Neutrophil (primary cell): Measurements from ENCODE around the gene ZBTB12.

Experiments used
- H3K27ac ChIP-seq: fragments of 200-600 bp; sonication (generic); 2 replicates; pipeline ENCODE4 v1.5.1; 2016; ENCODE audit warnings: mild to moderate bottlenecking, moderate library complexity
- H3K27me3 ChIP-seq: fragments of 200-600 bp; sonication (generic); 2 replicates; pipeline ENCODE4 v1.6.0; 2016; ENCODE audit warnings: mild to moderate bottlenecking
- H3K36me3 ChIP-seq: fragments of 200-600 bp; sonication (generic); 2 replicates; pipeline ENCODE4 v1.5.1; 2017
- H3K4me1 ChIP-seq, 2 experiments: fragments of 200-600 bp in 1 of 2; sonication (generic) in 1 of 2; 1 replicate in 1 of 2; 2 replicates in 1 of 2; pipeline versions ENCODE4 v1.5.1 to v1.6.1; 2013 to 2016; ENCODE audit warnings: low read depth in 1 of 2, low read length in 1 of 2, mild to moderate bottlenecking in 1 of 2, moderate library complexity in 1 of 2; ENCODE audit not compliant: control insufficient read depth in 1 of 2, insufficient read depth in 1 of 2
- H3K4me3 ChIP-seq, 2 experiments: fragments of 200-600 bp in 1 of 2; sonication (generic) in 1 of 2; 1 replicate in 1 of 2; 2 replicates in 1 of 2; pipeline ENCODE4 v1.5.1; 2013 to 2016; ENCODE audit warnings: low read depth in 1 of 2, low read length in 1 of 2, mild to moderate bottlenecking in 1 of 2, moderate library complexity in 1 of 2
- H3K9me3 ChIP-seq: fragments of 200-600 bp; sonication (generic); 2 replicates; pipeline ENCODE4 v1.5.1; 2016
- TF ChIP-seq, protein P1 (sequence below): fragments of 200-600 bp; sonication (generic); IDR thresholded peaks from 2 replicates; pipeline ENCODE4 v1.5.1; 2016; ENCODE audit warnings: antibody characterized with exemption

The ZBTB12 gene

DNA sequence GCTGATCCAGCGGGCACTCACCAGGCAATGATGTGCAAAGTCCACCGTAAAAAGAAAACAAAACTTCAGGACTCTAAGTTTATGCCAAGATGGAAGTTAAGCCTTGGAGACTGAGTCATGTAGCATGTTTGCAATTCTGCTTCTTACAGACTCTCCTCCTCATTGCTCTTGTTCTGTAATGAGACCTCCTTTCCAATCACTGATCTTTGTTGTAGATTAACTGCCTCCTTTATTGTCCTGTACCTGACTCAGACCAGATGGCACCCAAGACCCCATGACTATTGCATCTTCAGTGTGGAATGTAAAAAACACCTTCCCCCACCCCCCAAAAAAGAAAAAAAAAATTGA, 50.4 kb downstream of the ZBTB12 start:
- no peak overlapping the region for H3K4me3 ChIP-seq
- H3K27ac ChIP-seq = no peak overlapping the region
- TF ChIP-seq, protein P1, sequence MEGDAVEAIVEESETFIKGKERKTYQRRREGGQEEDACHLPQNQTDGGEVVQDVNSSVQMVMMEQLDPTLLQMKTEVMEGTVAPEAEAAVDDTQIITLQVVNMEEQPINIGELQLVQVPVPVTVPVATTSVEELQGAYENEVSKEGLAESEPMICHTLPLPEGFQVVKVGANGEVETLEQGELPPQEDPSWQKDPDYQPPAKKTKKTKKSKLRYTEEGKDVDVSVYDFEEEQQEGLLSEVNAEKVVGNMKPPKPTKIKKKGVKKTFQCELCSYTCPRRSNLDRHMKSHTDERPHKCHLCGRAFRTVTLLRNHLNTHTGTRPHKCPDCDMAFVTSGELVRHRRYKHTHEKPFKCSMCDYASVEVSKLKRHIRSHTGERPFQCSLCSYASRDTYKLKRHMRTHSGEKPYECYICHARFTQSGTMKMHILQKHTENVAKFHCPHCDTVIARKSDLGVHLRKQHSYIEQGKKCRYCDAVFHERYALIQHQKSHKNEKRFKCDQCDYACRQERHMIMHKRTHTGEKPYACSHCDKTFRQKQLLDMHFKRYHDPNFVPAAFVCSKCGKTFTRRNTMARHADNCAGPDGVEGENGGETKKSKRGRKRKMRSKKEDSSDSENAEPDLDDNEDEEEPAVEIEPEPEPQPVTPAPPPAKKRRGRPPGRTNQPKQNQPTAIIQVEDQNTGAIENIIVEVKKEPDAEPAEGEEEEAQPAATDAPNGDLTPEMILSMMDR = no peak
- H3K9me3 ChIP-seq = no peaks in the 10 kb centered on the region
- H3K4me1 ChIP-seq = no peaks in the 10 kb centered on the region
- H3K36me3 ChIP-seq = no peaks in the 10 kb centered on the region
- H3K27me3 ChIP-seq = no peaks in the 10 kb centered on the region

DNA sequence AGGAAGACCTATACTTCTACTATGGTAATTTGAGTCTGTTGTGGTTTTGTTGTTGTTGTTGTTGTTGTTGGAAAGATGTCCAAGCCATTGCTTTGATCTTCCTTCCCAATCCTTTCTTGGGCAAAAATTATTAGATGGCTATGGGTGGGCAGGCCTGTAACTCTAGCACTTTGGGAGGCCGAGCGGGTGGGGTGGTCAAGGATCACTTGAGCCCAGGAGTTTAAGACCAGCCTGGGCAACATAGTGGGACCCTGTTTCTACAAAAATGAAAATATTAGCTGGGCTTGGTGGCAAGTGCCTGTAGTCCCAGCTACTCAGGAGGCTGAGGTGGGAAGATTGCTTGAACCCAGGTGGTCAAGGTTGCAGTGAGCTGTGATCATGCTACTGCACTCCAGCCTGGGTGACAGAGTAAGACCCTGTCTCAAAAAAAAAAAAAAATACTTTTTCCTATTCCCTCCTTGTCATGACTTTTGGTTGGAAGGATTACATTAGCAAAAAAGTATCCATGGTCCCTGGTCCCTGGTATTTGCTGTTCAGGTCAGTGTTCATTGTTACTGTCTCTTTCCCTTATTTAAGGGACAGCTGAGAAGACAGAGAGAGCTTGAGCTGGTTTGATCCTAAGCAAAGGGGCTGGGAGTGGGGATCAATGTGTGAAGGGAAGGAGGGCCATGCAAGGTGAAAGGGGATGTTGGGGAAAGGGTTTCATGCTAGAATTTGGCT, 51.0 kb downstream of the ZBTB12 start:
- no peaks in the 10 kb centered on the region for H3K36me3 ChIP-seq
- H3K4me1 ChIP-seq = no peaks in the 10 kb centered on the region
- no peaks in the 10 kb centered on the region for H3K27me3 ChIP-seq
- TF ChIP-seq, protein P1 = no peak
- H3K4me3 ChIP-seq = no peak overlapping the region
- no peak overlapping the region for H3K27ac ChIP-seq
- no peaks in the 10 kb centered on the region for H3K9me3 ChIP-seq
